DMS114 treated with DMSO at 0.1 percent for 48 hours (cell line): Measurements from ENCODE around the gene RPS19BP1.
"Not testable (repeated sequence)": the region's sequence is repeated elsewhere in the genome, so short reads cannot be mapped to it uniquely, and the experiment has no call there.

Experiments used
- DNase-seq: peaks from one replicate; lab custom pipeline; 2025; ENCODE audit not compliant: unreplicated experiment; lab: John Stamatoyannopoulos, UW

Gene RPS19BP1

GRCh38 chr22:39528681-39529486 is 3.7 kb downstream of the RPS19BP1 start:
- peak; percentile 76 for DNase-seq

GRCh38 chr22:39528080-39528661 is 4.4 kb downstream of the RPS19BP1 start:
- no peak for DNase-seq

- no peak for DNase-seq
Observed at GRCh38 chr22:39527481-39527961, 5.0 kb downstream of the RPS19BP1 start.

GRCh38 chr22:39526736-39527171 is 5.8 kb downstream of the RPS19BP1 start:
- no peak for DNase-seq

GRCh38 chr22:39525658-39525975 is 6.9 kb downstream of the RPS19BP1 start:
- DNase-seq, result no peak

- no peak for DNase-seq
Observed at GRCh38 chr22:39524753-39525657, 7.5 kb downstream of the RPS19BP1 start.

- no peak for DNase-seq
Observed at GRCh38 chr22:39524089-39524752, 8.3 kb downstream of the RPS19BP1 start.

- no peak for DNase-seq
Observed at GRCh38 chr22:39522567-39523300, 9.8 kb downstream of the RPS19BP1 start.

- DNase-seq, result not testable (repeated sequence)
Observed at GRCh38 chr22:39522091-39522490, 10.5 kb downstream of the RPS19BP1 start.

- DNase-seq, result peak; percentile 37
Observed at GRCh38 chr22:39521106-39521885, 11.3 kb downstream of the RPS19BP1 start.

GRCh38 chr22:39520226-39521105 is 12.1 kb downstream of the RPS19BP1 start, which contains the start of gene ATF4:
ATF4 (plus strand) TSS chr22:39520562; CDS start chr22:39521446, 884 bp downstream.
- DNase-seq, result no peak

- peak; percentile 96 for DNase-seq
Observed at GRCh38 chr22:39519681-39520225, 12.8 kb downstream of the RPS19BP1 start.

GRCh38 chr22:39518996-39519680 is 13.4 kb downstream of the RPS19BP1 start:
- no peak for DNase-seq

GRCh38 chr22:39518144-39518786 is 14.3 kb downstream of the RPS19BP1 start:
- DNase-seq, result no peak

GRCh38 chr22:39517470-39517869 is 15.1 kb downstream of the RPS19BP1 start:
- DNase-seq, result no peak

GRCh38 chr22:39515266-39516050 is 17.1 kb downstream of the RPS19BP1 start:
- DNase-seq, result no peak
